AG20443 (cell line): ENCODE data around the gene TMC8.
"Not testable (repeated sequence)": the region's sequence is repeated elsewhere in the genome, so short reads cannot be mapped to it uniquely, and the experiment has no call there.

Experiments used
- DNase-seq: peaks from one replicate; pipeline ENCODE4 v3.0.0; 2012; ENCODE audit warnings: low spot score, mixed read lengths

The TMC8 gene

GRCh38 chr17:78111016-78111726 lies 19.4 kb upstream of the TMC8 start:
- no peak for DNase-seq

- DNase-seq: no peak
Measured at GRCh38 chr17:78111727-78112517, 18.6 kb upstream of the TMC8 start.

GRCh38 chr17:78112518-78113471 lies 17.8 kb upstream of the TMC8 start:
- peak; percentile 94 for DNase-seq

GRCh38 chr17:78113804-78114785 lies 16.5 kb upstream of the TMC8 start:
- no peak for DNase-seq

- DNase-seq: no peak
Measured at GRCh38 chr17:78114831-78115723, 15.5 kb upstream of the TMC8 start.

GRCh38 chr17:78115803-78116202 lies 14.8 kb upstream of the TMC8 start:
- DNase-seq: not testable (repeated sequence)

GRCh38 chr17:78116411-78116810 lies 14.2 kb upstream of the TMC8 start:
- no peak for DNase-seq

GRCh38 chr17:78117027-78117981 lies 13.3 kb upstream of the TMC8 start:
- no peak for DNase-seq

GRCh38 chr17:78118801-78119241 lies 11.8 kb upstream of the TMC8 start:
- DNase-seq: no peak

GRCh38 chr17:78120537-78120936 lies 10.0 kb upstream of the TMC8 start:
- DNase-seq: no peak

GRCh38 chr17:78120971-78121800 lies 9.4 kb upstream of the TMC8 start:
- no peak for DNase-seq

GRCh38 chr17:78121801-78122215 lies 8.8 kb upstream of the TMC8 start:
- DNase-seq: no peak

GRCh38 chr17:78122216-78122930 lies 8.2 kb upstream of the TMC8 start:
- DNase-seq: no peak

- DNase-seq: no peak
Measured at GRCh38 chr17:78122931-78123249, 7.7 kb upstream of the TMC8 start.

- DNase-seq: no peak
Measured at GRCh38 chr17:78123258-78123929, 7.2 kb upstream of the TMC8 start.

- DNase-seq: no peak
Measured at GRCh38 chr17:78124081-78124835, 6.3 kb upstream of the TMC8 start.
